ENCODE measurements around the gene NES. TPM values are rescaled to one million over a fixed set of nuclear protein-coding genes. Genes with fewer than 3 reads are reported as not detected.

The NES gene
- polyA plus RNA-seq, 2 of the 4 experiments (the other 2 are of a cell fraction) = 0.57 to 2.1 TPM

GRCh38 chr1:156704930-156705320, 27.7 kb upstream of the NES start (continued):
- TF ChIP-seq PBX3 (IDR thresholded peaks at IDR 0.05) (no peak), EP300 (IDR thresholded peaks at IDR 0.05) (no peak), EHF (CRISPR knock-in tag; IDR thresholded peaks at IDR 0.05) (no peak)

- Histone ChIP-seq H3K9me3 (no peaks in the 10 kb centered on the region), H3K4me2 (peak overlapping the region; percentile 99), H3K27ac (peak overlapping the region; percentile 65 to 86; a peak in 4 of 6 replicates), H3K4me1 (peaks cover 43% of the 10 kb centered on the region), H3K4me3 (no peak overlapping the region; the same call in 2 of the 3 replicates)
- TF ChIP-seq MYC (IDR thresholded peaks at IDR 0.05; ENCODE audit: borderline replicate concordance, low read length) = no peak
- no peak for TF ChIP-seq ZC3H11A (IDR thresholded peaks at IDR 0.05)
- TF ChIP-seq HES2 (IDR thresholded peaks at IDR 0.05) = no peak
- no peak for TF ChIP-seq NPAS2 (CRISPR knock-in tag; IDR thresholded peaks at IDR 0.05; ENCODE audit: borderline replicate concordance)
- TF ChIP-seq ZNF302 (CRISPR knock-in tag; IDR thresholded peaks at IDR 0.05) = no peak
- TF ChIP-seq RAD21 (conservative IDR thresholded peaks at IDR 0.05 in 1 of 2, IDR thresholded peaks at IDR 0.05 in 1 of 2) = no peak
- TF ChIP-seq RCOR1 (IDR thresholded peaks at IDR 0.05; ENCODE audit: low read depth, low read length) = no peak
- TF ChIP-seq E2F6 (IDR thresholded peaks at IDR 0.05; ENCODE audit: borderline replicate concordance, low read depth) = no peak
- TF ChIP-seq BCL3 (IDR thresholded peaks at IDR 0.05) = no peak
- no peak for TF ChIP-seq HOXB13 (CRISPR knock-in tag; IDR thresholded peaks at IDR 0.05; ENCODE audit: low read depth)
- 93% methylated on average over 10 of the region's 10 CpGs for WGBS (ENCODE audit: missing lambda C conversion rate)
- DNase-seq (ENCODE audit: low read depth in 1 of 2, low spot score in 1 of 2) (no peak), FAIRE-seq (no peak), ATAC-seq (no peak)
- ChIA-PET POLR2A (no interaction called here), CTCF (interaction anchor here (1.2 to 52.1 kb wide), 7 partner anchors 11 to 224 kb away, joined by 3 to 2258 read pairs (median 6); partner anchors contain the start of genes CRABP2, ISG20L2, METTL25B and NES)
These were observed 27.0 kb upstream of the NES start for GRCh38 chr1:156704166-156704711.

GRCh38 chr1:156703741-156704140, 26.5 kb upstream of the NES start:
- Histone ChIP-seq H3K9me3 (no peaks in the 10 kb centered on the region), H3K4me3 (no peak overlapping the region), H3K27ac (0 out of 6 replicates have a peak overlapping the region, but pooled peaks of 1 of the 2 experiments have one; percentile 2), H3K4me1 (peaks cover 39% of the 10 kb centered on the region), H3K4me2 (peak overlapping the region; percentile 99; the same call in 1 of the 3 replicates)
- POLR2A ChIA-PET = no interaction called here
- DNase-seq (ENCODE audit: low read depth in 1 of 2, low spot score in 1 of 2) = no peak
- TF ChIP-seq USF2 (IDR thresholded peaks at IDR 0.05) = no peak
- no peak for ATAC-seq
- WGBS (ENCODE audit: missing lambda C conversion rate) = 45% methylated on average over 4 of the region's 4 CpGs
- CTCF ChIA-PET = interaction anchor here (0.6 to 52.1 kb wide), 9 partner anchors 10 to 224 kb away, joined by 3 to 2258 read pairs (median 4); partner anchors contain the start of genes CRABP2, HAPLN2, ISG20L2 and METTL25B
- no peak for FAIRE-seq

GRCh38 chr1:156703336-156703735, 26.1 kb upstream of the NES start:
- Histone ChIP-seq H3K9me3 (no peaks in the 10 kb centered on the region), H3K27ac (no peak overlapping the region), H3K4me2 (no peak overlapping the region), H3K4me3 (no peak overlapping the region), H3K4me1 (peaks cover 39% of the 10 kb centered on the region)
- FAIRE-seq = no peak
- CTCF ChIA-PET = interaction anchor here (0.6 to 52.1 kb wide), 9 partner anchors 10 to 225 kb away, joined by 3 to 2258 read pairs (median 4); partner anchors contain the start of genes CRABP2, HAPLN2, ISG20L2 and METTL25B
- no peak for DNase-seq (ENCODE audit: low read depth in 1 of 2, low spot score in 1 of 2)
- 96% methylated on average over 3 of the region's 4 CpGs for WGBS (ENCODE audit: missing lambda C conversion rate)
- no peak for TF ChIP-seq POLR2AphosphoS2 (conservative IDR thresholded peaks at IDR 0.05; ENCODE audit: low read length)
- TF ChIP-seq JUNB (IDR thresholded peaks at IDR 0.05) = no peak
- no peak for TF ChIP-seq USF2 (IDR thresholded peaks at IDR 0.05)
- TF ChIP-seq ZFP36 (IDR thresholded peaks at IDR 0.05; ENCODE audit: borderline replicate concordance, partially characterized antibody) = no peak
- POLR2A ChIA-PET = no interaction called here
- ATAC-seq = no peak

All from A549 (cell line).